Measurements from ENCODE around the gene OR10AG1. TPM values are rescaled to one million over a fixed set of nuclear protein-coding genes. Genes with fewer than 3 reads are reported as not detected.

OR10AG1 gene
- total and polyA plus RNA-seq, 2 of the 4 experiments (the other 2 are of a cell fraction), result not detected

DNA sequence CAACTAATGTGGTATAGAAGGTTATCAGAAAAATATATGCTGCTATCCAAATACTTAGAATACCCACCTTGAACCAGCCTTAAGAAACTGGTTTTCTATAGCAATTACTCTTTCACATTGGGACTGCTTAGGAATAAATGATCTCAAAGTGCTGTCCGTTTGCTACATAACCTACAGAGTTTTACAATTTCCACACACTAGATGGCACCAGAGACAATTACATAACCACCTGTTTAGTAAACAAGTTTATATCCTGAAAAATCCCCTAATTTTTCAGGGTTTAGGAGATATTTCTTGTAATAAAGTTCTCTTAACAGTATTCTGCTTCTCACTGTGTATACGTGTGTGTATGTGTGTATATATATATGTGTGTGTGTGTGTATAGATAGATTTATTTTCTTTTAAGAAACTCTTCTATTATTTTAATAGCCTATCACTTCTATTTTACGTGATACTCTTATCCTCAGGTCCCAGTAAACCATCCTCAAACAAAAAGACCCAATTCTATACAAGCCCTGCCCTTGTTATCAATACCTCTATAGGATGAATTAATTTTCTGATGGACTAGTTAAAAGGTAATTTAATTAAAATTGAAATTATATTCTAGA lies 26.9 kb downstream of the OR10AG1 start:
- Histone ChIP-seq H4K8ac (ENCODE audit: low read depth in 2 of 2, low read length in 2 of 2) (no peak overlapping the region), H2BK20ac (ENCODE audit: low read depth, low read length) (no peak overlapping the region), H3K27ac (ENCODE audit: insufficient read depth, low read length) (no peak overlapping the region), H2AK9ac (replicated peaks; ENCODE audit: low read depth, low read length, poor library complexity) (no peak overlapping the region), H4K20me1 (ENCODE audit: insufficient read depth, low read length) (no peaks in the 10 kb centered on the region), H4K5ac (ENCODE audit: low read depth, low read length) (no peak overlapping the region), H3K14ac (replicated peaks; ENCODE audit: low read depth, low read length) (no peak overlapping the region), H3K23ac (ENCODE audit: low read depth, low read length) (no peak overlapping the region), H3K9ac (ENCODE audit: low read depth, low read length) (no peak overlapping the region), H2BK15ac (ENCODE audit: low read depth, low read length) (no peak overlapping the region), H3K56ac (ENCODE audit: extremely low read depth, insufficient read depth, low read length) (no peak overlapping the region), H3K36me3 (ENCODE audit: control insufficient read depth, insufficient read depth, low read length) (no peaks in the 10 kb centered on the region), H2AK5ac (ENCODE audit: low read depth, low read length) (no peak overlapping the region), H4K91ac (ENCODE audit: insufficient read depth, low read depth, low read length) (no peak overlapping the region), H2BK5ac (ENCODE audit: low read depth, low read length, poor library complexity, severe bottlenecking) (no peak overlapping the region), H3K9me1 (ENCODE audit: insufficient read depth, low read length) (no peaks in the 10 kb centered on the region), H3K4me2 (ENCODE audit: low read depth, low read length) (no peak overlapping the region), H3K9me3 (ENCODE audit: control insufficient read depth, insufficient read depth, low read length) (no peaks in the 10 kb centered on the region), H3K79me1 (ENCODE audit: low read depth in 1 of 2, low read length in 2 of 2) (no peaks in the 10 kb centered on the region), H3K4me3 (ENCODE audit: insufficient read depth, low read depth, low read length) (no peak overlapping the region), H3K4me1 (ENCODE audit: control insufficient read depth, insufficient read depth, low read length) (no peaks in the 10 kb centered on the region), H2AFZ (replicated peaks; ENCODE audit: low read length, poor library complexity) (no peak overlapping the region), H2BK120ac (ENCODE audit: low read depth, low read length) (no peak overlapping the region), H3K27me3 (ENCODE audit: control insufficient read depth, insufficient read depth, low read length) (no peaks in the 10 kb centered on the region), H3K4ac (ENCODE audit: low read depth, low read length) (no peak overlapping the region), H3K18ac (ENCODE audit: low read depth, low read length) (no peak overlapping the region)
- TF ChIP-seq NFE2L2 (IDR thresholded peaks at IDR 0.05; ENCODE audit: low read depth, low read length) (no peak), RAD21 (IDR thresholded peaks at IDR 0.05; ENCODE audit: low read length) (peak; percentile 27), RCOR1 (IDR thresholded peaks at IDR 0.05; ENCODE audit: insufficient replicate concordance, low read length) (no peak), ELK1 (IDR thresholded peaks at IDR 0.05; ENCODE audit: borderline replicate concordance, low read depth, low read length) (no peak), MAZ (IDR thresholded peaks at IDR 0.05; ENCODE audit: borderline replicate concordance, low read depth, low read length) (no peak), BHLHE40 (IDR thresholded peaks at IDR 0.05; ENCODE audit: low read depth, low read length) (no peak), SMC3 (IDR thresholded peaks at IDR 0.05; ENCODE audit: low read depth, low read length) (no peak), MXI1 (IDR thresholded peaks at IDR 0.05; ENCODE audit: borderline replicate concordance, low read depth, low read length) (no peak)
- TF ChIP-seq, protein P1, sequence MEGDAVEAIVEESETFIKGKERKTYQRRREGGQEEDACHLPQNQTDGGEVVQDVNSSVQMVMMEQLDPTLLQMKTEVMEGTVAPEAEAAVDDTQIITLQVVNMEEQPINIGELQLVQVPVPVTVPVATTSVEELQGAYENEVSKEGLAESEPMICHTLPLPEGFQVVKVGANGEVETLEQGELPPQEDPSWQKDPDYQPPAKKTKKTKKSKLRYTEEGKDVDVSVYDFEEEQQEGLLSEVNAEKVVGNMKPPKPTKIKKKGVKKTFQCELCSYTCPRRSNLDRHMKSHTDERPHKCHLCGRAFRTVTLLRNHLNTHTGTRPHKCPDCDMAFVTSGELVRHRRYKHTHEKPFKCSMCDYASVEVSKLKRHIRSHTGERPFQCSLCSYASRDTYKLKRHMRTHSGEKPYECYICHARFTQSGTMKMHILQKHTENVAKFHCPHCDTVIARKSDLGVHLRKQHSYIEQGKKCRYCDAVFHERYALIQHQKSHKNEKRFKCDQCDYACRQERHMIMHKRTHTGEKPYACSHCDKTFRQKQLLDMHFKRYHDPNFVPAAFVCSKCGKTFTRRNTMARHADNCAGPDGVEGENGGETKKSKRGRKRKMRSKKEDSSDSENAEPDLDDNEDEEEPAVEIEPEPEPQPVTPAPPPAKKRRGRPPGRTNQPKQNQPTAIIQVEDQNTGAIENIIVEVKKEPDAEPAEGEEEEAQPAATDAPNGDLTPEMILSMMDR (conservative IDR thresholded peaks at IDR 0.05; ENCODE audit: low read depth, low read length), result peak; percentile 45
- intact Hi-C loops (cut with micrococcal nuclease), result loop anchor here (5.0 kb wide), 1 partner anchor 844 kb away; no protein-coding TSS in a partner anchor
- DNase-seq (peak; percentile 7), ATAC-seq (ENCODE audit: low read depth) (no peak)
- WGBS, 2 experiments (ENCODE audit: extremely low coverage in 2 of 2, insufficient read length in 1 of 2), result no CpG with 5 or more reads among the region's 3 CpGs
- ChIA-PET POLR2A (ENCODE audit: unreplicated experiment) (no interaction called here), CTCF (no interaction called here)
- dilution Hi-C loops (cut with HindIII; ENCODE audit: low sequenced_read_pairs, unreplicated experiment), result no loop called here
- in situ Hi-C loops (cut with MboI; ENCODE audit: low sequenced_read_pairs), result no loop called here
- BruUV-seq (replicated peaks), result no TSS peak

Data from IMR-90 (cell line).